Hepatocyte (in vitro differentiated cells): Measurements from ENCODE around the gene TNS3. TPM values are rescaled to one million over a fixed set of nuclear protein-coding genes. Genes with fewer than 3 reads are reported as not detected.

Experiments used
- DNase-seq: peaks from one replicate; pipeline ENCODE4 v3.0.0-alpha.2; 2016; ENCODE audit warnings: low spot score
- H2AFZ ChIP-seq: fragments of 200-600 bp; sonication (generic); 2 replicates; pipeline ENCODE4 v1.6.0; 2016; ENCODE audit warnings: antibody characterized with exemption, mild to moderate bottlenecking
- H3K27ac ChIP-seq: fragments of 200-600 bp; sonication (generic); 2 replicates; pipeline ENCODE4 v1.5.1; 2016; ENCODE audit warnings: mild to moderate bottlenecking
- H3K27me3 ChIP-seq: fragments of 200-600 bp; sonication (generic); 2 replicates; pipeline ENCODE4 v1.6.1; 2016
- H3K36me3 ChIP-seq: fragments of 200-600 bp; sonication (generic); replicated peaks from 2 replicates; pipeline ENCODE4 v1.5.1; 2016; ENCODE audit warnings: low read depth; ENCODE audit not compliant: insufficient read depth
- H3K4me1 ChIP-seq: fragments of 200-600 bp; sonication (generic); 2 replicates; pipeline ENCODE4 v1.5.1; 2016; ENCODE audit warnings: mild to moderate bottlenecking, moderate library complexity; ENCODE audit not compliant: insufficient read depth
- H3K4me2 ChIP-seq: fragments of 200-600 bp; sonication (generic); 2 replicates; pipeline ENCODE4 v1.6.0; 2016
- H3K4me3 ChIP-seq: fragments of 200-600 bp; sonication (generic); 2 replicates; pipeline ENCODE4 v1.5.1; 2016; ENCODE audit warnings: mild to moderate bottlenecking
- H3K79me2 ChIP-seq: fragments of 200-600 bp; sonication (generic); 2 replicates; pipeline ENCODE4 v1.6.0; 2017; ENCODE audit warnings: mild to moderate bottlenecking
- H3K9me2 ChIP-seq: fragments of 200-600 bp; sonication (generic); replicated peaks from 2 replicates; pipeline ENCODE4 v1.6.0; 2017; ENCODE audit warnings: mild to moderate bottlenecking; ENCODE audit not compliant: insufficient read depth
- H3K9me3 ChIP-seq: fragments of 200-600 bp; sonication (generic); 2 replicates; pipeline ENCODE4 v1.5.1; 2016; ENCODE audit warnings: low read depth, mild to moderate bottlenecking
- H4K20me1 ChIP-seq: fragments of 200-600 bp; sonication (generic); 2 replicates; pipeline ENCODE4 v1.6.0; 2016; ENCODE audit warnings: mild to moderate bottlenecking; ENCODE audit not compliant: insufficient read depth, poor library complexity, severe bottlenecking
- EZH2 ChIP-seq: fragments of 200-600 bp; sonication (generic); IDR thresholded peaks from 2 replicates; pipeline ENCODE4 v1.6.1; 2016; ENCODE audit warnings: antibody characterized with exemption, mild to moderate bottlenecking, borderline replicate concordance
- EZH2phosphoT487 ChIP-seq: fragments of 200-600 bp; sonication (generic); IDR thresholded peaks from one replicate; pipeline ENCODE4 v1.6.1; 2018; ENCODE audit warnings: antibody characterized with exemption, mild to moderate bottlenecking, low read depth, moderate library complexity; ENCODE audit not compliant: unreplicated experiment, severe bottlenecking
- WGBS: methylation state at CpG from one replicate; pipeline ENCODE4 v1.1.6; 2016; ENCODE audit warnings: low lambda C conversion rate; ENCODE audit errors: missing lambda C conversion rate; 5-methylcytosine and 5-hydroxymethylcytosine counted together
- polyA plus RNA-seq: library from polyadenylated mRNA; unstranded; fragments of >200 nt; fragmentation: Nextera tagmentation; extraction: Ambion mirVana; gene quantifications from 2 replicates; pipeline ENCODE4 v1.2.1, GENCODE V29; 2016
- total RNA-seq: library from RNA; depleted of rRNA; stranded (reverse); fragments of >200 nt; gene quantifications from 2 replicates; pipeline ENCODE4 v1.2.3, GENCODE V29; 2014
- TF ChIP-seq, protein P1 (sequence below): fragments of 200-600 bp; sonication (generic); IDR thresholded peaks from 2 replicates; pipeline ENCODE4 v1.5.1; 2016; ENCODE audit warnings: antibody characterized with exemption, mild to moderate bottlenecking; ENCODE audit not compliant: poor library complexity

The TNS3 gene
- total and polyA plus RNA-seq, 2 experiments from 2014 or later, result 30.0 to 73.3 TPM

DNA sequence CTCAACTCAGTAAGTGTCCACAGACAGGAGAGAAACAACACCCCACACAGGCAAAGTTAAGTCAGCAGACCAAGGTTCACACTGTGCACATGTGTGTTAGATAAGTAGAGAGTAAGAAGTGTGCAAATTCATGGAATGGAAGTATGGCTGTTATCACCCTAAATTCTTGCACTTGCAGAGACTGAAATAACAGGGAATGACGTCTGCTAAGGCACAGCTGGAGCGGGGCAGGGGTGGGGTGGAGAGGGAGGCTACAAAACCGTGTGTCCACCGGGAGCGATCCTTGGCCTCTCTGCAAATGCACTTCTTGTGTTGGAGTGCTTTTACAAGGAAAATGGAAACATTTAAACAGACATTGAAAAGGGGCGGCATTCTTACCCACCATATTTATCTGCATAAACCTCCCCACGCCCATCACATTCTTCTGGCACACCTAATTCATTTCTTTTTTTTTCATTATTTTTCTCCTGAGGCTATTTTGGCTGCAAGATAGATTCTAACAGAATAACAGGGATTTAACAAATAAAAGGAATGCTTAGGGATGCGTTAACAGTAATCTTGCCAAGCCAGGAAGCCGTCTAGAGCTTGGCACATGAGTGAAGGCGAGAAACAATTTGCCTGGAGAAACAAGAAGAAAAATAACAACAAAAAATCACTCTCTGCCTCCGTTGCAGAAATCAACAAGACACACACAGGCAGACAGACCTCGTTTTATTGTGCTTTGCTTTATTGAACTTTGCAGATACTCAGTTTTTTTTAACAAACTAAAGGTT lies 30.1 kb downstream of the TNS3 start:
- peak overlapping the region; percentile 31 for H3K4me2 ChIP-seq
- H3K4me1 ChIP-seq, result peaks cover 44% of the 10 kb centered on the region
- no peaks in the 10 kb centered on the region for H3K9me2 ChIP-seq
- H3K79me2 ChIP-seq, result peaks cover 98% of the 10 kb centered on the region
- H3K27me3 ChIP-seq, result no peaks in the 10 kb centered on the region
- TF ChIP-seq EZH2 (no peak), EZH2phosphoT487 (no peak)
- TF ChIP-seq, protein P1, sequence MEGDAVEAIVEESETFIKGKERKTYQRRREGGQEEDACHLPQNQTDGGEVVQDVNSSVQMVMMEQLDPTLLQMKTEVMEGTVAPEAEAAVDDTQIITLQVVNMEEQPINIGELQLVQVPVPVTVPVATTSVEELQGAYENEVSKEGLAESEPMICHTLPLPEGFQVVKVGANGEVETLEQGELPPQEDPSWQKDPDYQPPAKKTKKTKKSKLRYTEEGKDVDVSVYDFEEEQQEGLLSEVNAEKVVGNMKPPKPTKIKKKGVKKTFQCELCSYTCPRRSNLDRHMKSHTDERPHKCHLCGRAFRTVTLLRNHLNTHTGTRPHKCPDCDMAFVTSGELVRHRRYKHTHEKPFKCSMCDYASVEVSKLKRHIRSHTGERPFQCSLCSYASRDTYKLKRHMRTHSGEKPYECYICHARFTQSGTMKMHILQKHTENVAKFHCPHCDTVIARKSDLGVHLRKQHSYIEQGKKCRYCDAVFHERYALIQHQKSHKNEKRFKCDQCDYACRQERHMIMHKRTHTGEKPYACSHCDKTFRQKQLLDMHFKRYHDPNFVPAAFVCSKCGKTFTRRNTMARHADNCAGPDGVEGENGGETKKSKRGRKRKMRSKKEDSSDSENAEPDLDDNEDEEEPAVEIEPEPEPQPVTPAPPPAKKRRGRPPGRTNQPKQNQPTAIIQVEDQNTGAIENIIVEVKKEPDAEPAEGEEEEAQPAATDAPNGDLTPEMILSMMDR, result no peak
- H4K20me1 ChIP-seq, result peaks cover 3% of the 10 kb centered on the region
- DNase-seq, result peak; percentile 55
- H3K36me3 ChIP-seq, result no peaks in the 10 kb centered on the region
- no peak overlapping the region for H2AFZ ChIP-seq
- H3K9me3 ChIP-seq, result no peaks in the 10 kb centered on the region
- 53% methylated on average over 12 of the region's 12 CpGs for WGBS
- no peak overlapping the region for H3K4me3 ChIP-seq
- peak overlapping the region; percentile 27 for H3K27ac ChIP-seq

DNA sequence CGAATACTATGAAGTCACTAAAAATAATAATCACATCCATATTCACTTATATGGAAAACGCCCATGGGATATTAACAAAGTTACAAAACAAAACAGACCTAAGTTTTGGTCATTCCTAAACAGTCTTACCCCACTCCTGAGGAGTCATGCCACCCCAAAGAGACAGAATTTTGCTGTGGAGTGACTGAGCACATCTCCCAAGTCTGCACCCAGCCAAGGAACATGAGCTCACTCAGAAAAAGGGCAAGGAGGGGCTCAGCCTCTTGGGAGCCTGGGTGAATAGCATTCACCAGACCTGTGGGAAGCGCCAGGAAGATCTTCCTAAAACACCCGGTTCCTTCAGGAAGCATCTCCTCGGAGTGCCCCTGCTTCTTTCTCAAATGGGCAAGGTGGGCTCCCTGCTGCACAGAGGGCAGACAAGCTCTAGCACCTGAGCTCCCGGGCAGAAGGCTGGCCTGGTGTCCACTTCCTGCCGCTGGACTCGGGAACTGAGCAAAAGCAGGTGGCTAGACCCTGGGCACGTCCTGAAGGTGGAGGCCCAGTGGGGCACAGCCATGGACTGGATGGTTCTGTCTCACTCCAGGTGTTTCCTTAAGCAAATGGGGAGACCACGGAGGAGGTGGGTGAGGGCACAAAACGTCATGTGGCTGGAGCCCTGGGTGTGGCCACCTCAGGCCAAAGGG lies 31.0 kb downstream of the TNS3 start:
- DNase-seq, result no peak
- H3K9me2 ChIP-seq, result no peaks in the 10 kb centered on the region
- no peak for TF ChIP-seq EZH2
- TF ChIP-seq, protein P1, result no peak
- H3K4me1 ChIP-seq, result peaks cover 47% of the 10 kb centered on the region
- H3K9me3 ChIP-seq, result no peaks in the 10 kb centered on the region
- H3K36me3 ChIP-seq, result no peaks in the 10 kb centered on the region
- no peak overlapping the region for H2AFZ ChIP-seq
- H3K27me3 ChIP-seq, result no peaks in the 10 kb centered on the region
- H3K79me2 ChIP-seq, result peaks cover 98% of the 10 kb centered on the region
- H3K4me3 ChIP-seq, result no peak overlapping the region
- peak overlapping the region; percentile 31 for H3K4me2 ChIP-seq
- peaks cover 3% of the 10 kb centered on the region for H4K20me1 ChIP-seq
- 85% methylated on average over 11 of the region's 11 CpGs for WGBS
- peak overlapping the region; percentile 27 for H3K27ac ChIP-seq

DNA sequence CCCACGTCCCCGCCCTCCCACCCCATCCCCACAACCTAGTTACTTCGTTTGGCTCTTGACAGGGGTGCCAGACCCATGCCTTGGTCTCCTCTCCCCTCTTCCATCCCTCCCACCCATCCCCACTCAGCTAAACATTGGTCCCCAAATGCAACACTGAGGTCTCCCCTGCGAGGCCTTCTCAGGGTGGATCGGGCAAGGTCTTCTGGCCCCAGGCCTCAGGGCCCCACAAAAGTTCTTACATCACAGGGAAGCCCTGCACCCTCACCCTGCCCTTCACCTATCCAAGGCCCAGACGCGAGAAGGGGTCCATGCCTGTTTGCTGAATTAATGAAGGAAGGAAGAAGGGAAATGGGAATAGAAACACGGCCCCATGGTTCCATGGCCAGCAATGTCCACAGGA lies 32.0 kb downstream of the TNS3 start:
- no peak for DNase-seq
- no peaks in the 10 kb centered on the region for H3K27me3 ChIP-seq
- H3K79me2 ChIP-seq, result peaks cover 98% of the 10 kb centered on the region
- H3K9me3 ChIP-seq, result no peaks in the 10 kb centered on the region
- no peak overlapping the region for H2AFZ ChIP-seq
- no peaks in the 10 kb centered on the region for H3K9me2 ChIP-seq
- no peaks in the 10 kb centered on the region for H3K36me3 ChIP-seq
- no peak overlapping the region for H3K4me2 ChIP-seq
- no peak overlapping the region for H3K27ac ChIP-seq
- TF ChIP-seq, protein P1, result no peak
- TF ChIP-seq EZH2 (no peak), EZH2phosphoT487 (no peak)
- peaks cover 3% of the 10 kb centered on the region for H4K20me1 ChIP-seq
- no peak overlapping the region for H3K4me3 ChIP-seq
- peaks cover 47% of the 10 kb centered on the region for H3K4me1 ChIP-seq
- 93% methylated on average over 8 of the region's 8 CpGs for WGBS
